HepG2 (cell line): ENCODE measurements around the gene LIPT1. TPM values are rescaled to one million over a fixed set of nuclear protein-coding genes. Genes with fewer than 3 reads are reported as not detected.

Source experiments
- AHDC1 ChIP-seq: sonication (generic); formaldehyde crosslinking; IDR thresholded peaks from 2 replicates; pipeline ENCODE4 v1.5.1; 2020; ENCODE audit warnings: mild to moderate bottlenecking, missing genetic modification reagents, borderline replicate concordance
- ASH2L ChIP-seq: fragments of 300-600, 200-600 bp; sonication (generic); IDR thresholded peaks from 2 replicates; pipeline ENCODE4 v1.7.0; 2017; ENCODE audit warnings: low read depth, mild to moderate bottlenecking, moderate library complexity, mixed read lengths, low read length; ENCODE audit not compliant: insufficient read length
- BRF2 ChIP-seq: sonication (generic); formaldehyde crosslinking; IDR thresholded peaks from 2 replicates; pipeline ENCODE4 v1.8.1; 2022; ENCODE audit warnings: mild to moderate bottlenecking, missing genetic modification reagents
- CAMTA2 ChIP-seq: sonication (generic); formaldehyde crosslinking; IDR thresholded peaks from 2 replicates; pipeline ENCODE4 v1.4.0; 2020; ENCODE audit warnings: mild to moderate bottlenecking, missing genetic modification reagents, borderline replicate concordance
- CBX2 ChIP-seq, 2 experiments: fragments of 200-600 bp in 1 of 2; sonication (generic); formaldehyde crosslinking in 1 of 2; IDR thresholded peaks; 2 replicates each; pipeline versions ENCODE4 v1.7.0 to v1.8.1; 2018 to 2022; ENCODE audit warnings: low read depth in 2 of 2, low read length in 1 of 2, mild to moderate bottlenecking in 1 of 2, missing genetic modification reagents in 1 of 2
- ETS1 ChIP-seq: sonication (generic); formaldehyde crosslinking; IDR thresholded peaks from 2 replicates; pipeline ENCODE4 v1.4.0; 2020; ENCODE audit warnings: missing genetic modification reagents
- GTF2F1 ChIP-seq: fragments of 150-350 bp; IDR thresholded peaks from 2 replicates; pipeline ENCODE4 v1.6.1; 2014; ENCODE audit warnings: low read length
- HMG20A ChIP-seq: IDR thresholded peaks from 2 replicates; pipeline ENCODE4 v1.6.1; 2016; ENCODE audit warnings: borderline replicate concordance
- HOXA7 ChIP-seq: sonication (generic); formaldehyde crosslinking; IDR thresholded peaks from 2 replicates; pipeline ENCODE4 v1.8.1; 2022; ENCODE audit warnings: mild to moderate bottlenecking, missing genetic modification reagents, moderate library complexity
- IKZF4 ChIP-seq: sonication (generic); formaldehyde crosslinking; IDR thresholded peaks from 2 replicates; pipeline ENCODE4 v1.5.1; 2020; ENCODE audit warnings: borderline replicate concordance, mild to moderate bottlenecking, low read depth, missing genetic modification reagents; ENCODE audit errors: not compliant biosample characterization
- KLF13 ChIP-seq: sonication (generic); formaldehyde crosslinking; IDR thresholded peaks from 2 replicates; pipeline ENCODE4 v1.4.0; 2020; ENCODE audit warnings: mild to moderate bottlenecking, missing genetic modification reagents
- KMT2B ChIP-seq: IDR thresholded peaks from 2 replicates; pipeline ENCODE4 v1.6.1; 2016; ENCODE audit warnings: missing genetic modification reagents, missing compliant biosample characterization
- MTF2 ChIP-seq: sonication (generic); formaldehyde crosslinking; IDR thresholded peaks from 2 replicates; pipeline ENCODE4 v1.5.0; 2020; ENCODE audit warnings: missing genetic modification reagents, borderline replicate concordance
- NCOA1 ChIP-seq: sonication (generic); formaldehyde crosslinking; IDR thresholded peaks from 2 replicates; pipeline ENCODE4 v1.9.0; 2021; ENCODE audit warnings: missing genetic modification reagents
- NR1H2 ChIP-seq: sonication (generic); formaldehyde crosslinking; IDR thresholded peaks from 2 replicates; pipeline ENCODE4 v1.8.1; 2022; ENCODE audit warnings: low read depth, missing genetic modification reagents, borderline replicate concordance
- SOX5 ChIP-seq: IDR thresholded peaks from 2 replicates; pipeline ENCODE4 v1.6.1; 2016; ENCODE audit warnings: borderline replicate concordance
- TBL1XR1 ChIP-seq: fragments of 150-350 bp; IDR thresholded peaks from 2 replicates; pipeline ENCODE4 v1.6.1; 2014; ENCODE audit warnings: borderline replicate concordance, low read length; ENCODE audit not compliant: partially characterized antibody
- ZMYM4 ChIP-seq: sonication (generic); formaldehyde crosslinking; IDR thresholded peaks from 2 replicates; pipeline ENCODE4 v1.8.1; 2023; ENCODE audit warnings: mild to moderate bottlenecking, missing genetic modification reagents
- ZNF24 ChIP-seq: fragments of 450-650 bp; IDR thresholded peaks from 2 replicates; pipeline ENCODE4 v1.6.1; 2017; ENCODE audit warnings: antibody characterized with exemption, mild to moderate bottlenecking
- ZNF317 ChIP-seq: sonication (generic); formaldehyde crosslinking; IDR thresholded peaks from 2 replicates; pipeline ENCODE4 v1.5.0; 2020; ENCODE audit warnings: mild to moderate bottlenecking, missing genetic modification reagents
- ZNF703 ChIP-seq: sonication (generic); formaldehyde crosslinking; IDR thresholded peaks from 2 replicates; pipeline ENCODE4 v1.5.1; 2020; ENCODE audit warnings: missing genetic modification reagents, mild to moderate bottlenecking, moderate library complexity, borderline replicate concordance
- polyA plus RNA-seq, 8 experiments: library from polyadenylated mRNA; depleted of rRNA in 3 of 8; stranded (reverse) in 7 of 8; unstranded in 1 of 8; fragments of >200 nt; fragmentation: Illumina TruSeq in 4 of 8; extraction: Trizol in 4 of 8; gene quantifications; 2 replicates each; pipeline versions ENCODE4 v1.2.1 to v1.2.3, GENCODE V29; 2011 to 2016; ENCODE audit warnings: low read depth in 4 of 8, missing spikeins in 1 of 8, mixed read lengths in 1 of 8; ENCODE audit not compliant: insufficient read depth in 1 of 8
- total RNA-seq, 5 experiments: library from RNA; depleted of rRNA; stranded (reverse); fragments of >200 nt; fragmentation: Illumina TruSeq; extraction: Trizol; gene quantifications; 2 replicates each; pipeline ENCODE4 v1.2.3, GENCODE V29; 2016; ENCODE audit warnings: low read depth in 1 of 5

LIPT1 gene
- total and polyA plus RNA-seq, 2 of the 13 experiments (the other 11 are each of a cell fraction or from before 2014, with no cell fraction given), result 8.0 to 9.6 TPM

- TF ChIP-seq CAMTA2 (CRISPR knock-in tag) (peak; percentile 52; the same call in 1 of the 2 replicates), KMT2B (CRISPR knock-in tag) (peak; percentile 99), CBX2 (IDR thresholded peaks at IDR 0.05; ENCODE audit: low read depth, low read length) (no peak; the same call in 1 of the 2 replicates), CBX2 (CRISPR knock-in tag; IDR thresholded peaks at IDR 0.05; ENCODE audit: low read depth) (no peak), NCOA1 (CRISPR knock-in tag) (no peak), NR1H2 (CRISPR knock-in tag) (no peak), GTF2F1 (peak; percentile 95), HMG20A (no peak; the same call in 1 of the 2 replicates), AHDC1 (CRISPR knock-in tag) (peak; percentile 75; the same call in 1 of the 2 replicates), ZMYM4 (CRISPR knock-in tag) (peak; percentile 98), ASH2L (peak; percentile 100), ZNF317 (peak; percentile 92), MTF2 (CRISPR knock-in tag) (peak; percentile 34; the same call in 1 of the 2 replicates), HOXA7 (no peak), SOX5 (CRISPR knock-in tag) (peak; percentile 70), ZNF24 (0 out of 2 replicates have a peak, but pooled peaks have one; percentile 44), TBL1XR1 (peak; percentile 89), ETS1 (CRISPR knock-in tag) (peak; percentile 78; the same call in 1 of the 2 replicates), KLF13 (CRISPR knock-in tag) (peak; percentile 88; the same call in 1 of the 2 replicates), IKZF4 (CRISPR knock-in tag) (peak; percentile 57), ZNF703 (CRISPR knock-in tag) (peak; percentile 58), BRF2 (CRISPR knock-in tag) (no peak; the same call in 1 of the 2 replicates)
Observed at GRCh38 chr2:99180755-99181623, 26.2 kb downstream of the LIPT1 start, which contains the start of the genes MITD1 and MRPL30 (continued).
